K562 (cell line): Measurements from ENCODE around the gene PACRG. TPM values are rescaled to one million over a fixed set of nuclear protein-coding genes. Genes with fewer than 3 reads are reported as not detected.
A peak's percentile ranks its signal among the peaks of the same experiment; 100 is the strongest.

Experiments used
- ATAC-seq: fragments of 200-7000 bp; cut with Tn5 transposase; 3 replicates; pipeline ENCODE4 v1.9.1; 2020; ENCODE audit warnings: moderate library complexity
- BruUV-seq: library from RNA; stranded (reverse); fragments of 400-500 nt; replicated peaks from 2 replicates; lab custom pipeline; 2021; lab: Mats Ljungman, UMichigan
- CTCF ChIA-PET: fragments of 300-600 bp; formaldehyde crosslinking; extraction: SDS; loops from one replicate; lab custom pipeline; 2021; ENCODE audit warnings: low intra/inter-chr PET ratio; lab: Yijun Ruan, JAX
- POLR2A ChIA-PET: fragments of 300-600, 350-650 bp; sonication (Branson Sonifier 250); formaldehyde crosslinking; extraction: SDS; loops from one replicate; lab custom pipeline; 2021; ENCODE audit warnings: antibody characterized with exemption, inconsistent platforms; lab: Yijun Ruan, JAX
- DNase-seq, 4 experiments: peaks; one replicate each; pipeline versions ENCODE4 v3.0.0 to v3.0.0-alpha.2; 2011 to 2018; ENCODE audit warnings: low spot score in 3 of 4, mixed read lengths in 3 of 4; ENCODE audit errors: extremely low read depth in 1 of 4
- FAIRE-seq: peaks from 2 replicates; lab custom pipeline; 2011; peaks lifted over from hg19 to GRCh38; lab: Jason Lieb, UNC
- H2AFZ ChIP-seq: 2 replicates; pipeline ENCODE4 v1.6.0; 2011; ENCODE audit warnings: low read depth, low read length, control low read depth, inconsistent platforms
- H3K27ac ChIP-seq: fragments of 200-600 bp; 3 replicates; pipeline ENCODE4 v1.8.0; 2011; ENCODE audit warnings: low read depth, mild to moderate bottlenecking, control low read depth, inconsistent platforms, low read length, moderate library complexity, mixed read lengths; ENCODE audit errors: extremely low read depth
- H3K27me3 ChIP-seq, 2 experiments: fragments of 300-600 bp in 1 of 2; 2 replicates in 1 of 2; 3 replicates in 1 of 2; pipeline versions ENCODE4 v1.6.0 to v1.8.0; 2011; ENCODE audit warnings: inconsistent platforms in 2 of 2, low read length in 2 of 2, mild to moderate bottlenecking in 1 of 2, mixed read lengths in 1 of 2, moderate library complexity in 1 of 2; ENCODE audit not compliant: control insufficient read depth in 2 of 2, insufficient read depth in 2 of 2
- H3K36me3 ChIP-seq: fragments of 300-600 bp; 3 replicates; pipeline ENCODE4 v1.8.0; 2011; ENCODE audit warnings: mild to moderate bottlenecking, low read length, inconsistent platforms; ENCODE audit not compliant: control insufficient read depth, insufficient read depth
- H3K4me1 ChIP-seq, 2 experiments: fragments of 200-600 bp in 1 of 2; replicated peaks in 1 of 2; 2 replicates in 1 of 2; 3 replicates in 1 of 2; pipeline versions ENCODE4 v1.5.1 to v1.8.0; 2011; ENCODE audit warnings: inconsistent platforms in 2 of 2, low read length in 2 of 2, mild to moderate bottlenecking in 1 of 2, mixed read lengths in 1 of 2, moderate library complexity in 1 of 2; ENCODE audit not compliant: control insufficient read depth in 2 of 2, insufficient read depth in 2 of 2
- H3K4me2 ChIP-seq: 2 replicates; pipeline ENCODE4 v1.6.1; 2011; ENCODE audit warnings: low read length, control low read depth, inconsistent platforms, mixed read lengths; ENCODE audit not compliant: insufficient read depth
- H3K4me3 ChIP-seq: fragments of 200-600 bp; sonication (generic), shearing (Covaris generic); 2 replicates; pipeline ENCODE4 v1.5.1; 2016; ENCODE audit warnings: control low read depth, inconsistent platforms
- H3K79me2 ChIP-seq: fragments of 200-600 bp; 3 replicates; pipeline ENCODE4 v1.8.0; 2011; ENCODE audit warnings: low read length, inconsistent platforms; ENCODE audit not compliant: control insufficient read depth, insufficient read depth
- H3K9ac ChIP-seq, 2 experiments: 2 replicates each; pipeline versions ENCODE4 v1.6.0 to v1.6.1; 2011; ENCODE audit warnings: low read depth in 2 of 2, low read length in 2 of 2, control low read depth in 1 of 2, inconsistent platforms in 1 of 2, mild to moderate bottlenecking in 1 of 2, mixed read lengths in 1 of 2; ENCODE audit not compliant: insufficient read depth in 1 of 2
- H3K9me1 ChIP-seq: one replicate; pipeline ENCODE4 v1.6.0; 2011; ENCODE audit warnings: inconsistent platforms, mild to moderate bottlenecking, low read length, moderate library complexity; ENCODE audit not compliant: control insufficient read depth, insufficient read depth
- H3K9me3 ChIP-seq: replicated peaks from 2 replicates; pipeline ENCODE4 v1.5.1; 2011; ENCODE audit warnings: low read depth, low read length, inconsistent platforms; ENCODE audit not compliant: control insufficient read depth, insufficient read depth
- H4K20me1 ChIP-seq: replicated peaks from 2 replicates; pipeline ENCODE4 v1.6.1; 2011; ENCODE audit warnings: low read length, inconsistent platforms, mixed read lengths; ENCODE audit not compliant: control insufficient read depth, insufficient read depth
- FOXK1 ChIP-seq: sonication (generic); formaldehyde crosslinking; IDR thresholded peaks from 2 replicates; pipeline ENCODE4 v1.8.0; 2022; ENCODE audit warnings: missing genetic modification reagents, mild to moderate bottlenecking, borderline replicate concordance
- GTF2A2 ChIP-seq: IDR thresholded peaks from 2 replicates; pipeline ENCODE4 v1.6.1; 2016; ENCODE audit warnings: mild to moderate bottlenecking, missing genetic modification characterization, missing compliant biosample characterization
- HEY1 ChIP-seq: fragments of 250-450 bp; sonication (Bioruptor Pico); IDR thresholded peaks from 2 replicates; pipeline ENCODE4 v1.5.0; 2020; ENCODE audit warnings: mild to moderate bottlenecking, moderate library complexity, borderline replicate concordance
- ZFPM2 ChIP-seq: fragments of 250-450 bp; sonication (Bioruptor Pico); IDR thresholded peaks from 2 replicates; pipeline ENCODE4 v1.5.1; 2022; ENCODE audit warnings: mild to moderate bottlenecking
- WGBS: fragments of 100-300 bp; shearing (Covaris generic); methylation state at CpG from one replicate; pipeline ENCODE4 v1.1.6; 2016; ENCODE audit warnings: low coverage, mixed read lengths; ENCODE audit not compliant: insufficient coverage; ENCODE audit errors: missing lambda C conversion rate; 5-methylcytosine and 5-hydroxymethylcytosine counted together
- in situ Hi-C: fragments of 300-500 bp; cut with MboI; formaldehyde crosslinking; loops from 4 replicates; pipeline ENCODE4 v1.15.0; 2018; ENCODE audit warnings: inconsistent platforms, mixed read lengths
- intact Hi-C: fragments of 100-400 bp; cut with micrococcal nuclease; formaldehyde crosslinking; loops from 2 replicates; pipeline ENCODE4 v1.14.2; 2022
- polyA plus RNA-seq, 8 experiments: library from polyadenylated mRNA; depleted of rRNA in 4 of 8; stranded (reverse) in 5 of 8; unstranded in 3 of 8; fragments of >200 nt; fragmentation: Nextera tagmentation in 2 of 8; fragmentation: Illumina TruSeq in 1 of 8; extraction: Ambion mirVana in 2 of 8; extraction: Trizol in 1 of 8; gene quantifications; 2 replicates each; pipeline versions ENCODE4 v1.2.1 to v1.2.3, GENCODE V29; 2011 to 2014; ENCODE audit warnings: inconsistent platforms in 1 of 8, missing spikeins in 1 of 8
- total RNA-seq, 7 experiments: library from RNA; depleted of rRNA in 6 of 7; stranded (reverse); fragments of >200 nt in 6 of 7; fragmentation: Illumina TruSeq in 2 of 7; extraction: Trizol in 2 of 7; gene quantifications; 2 replicates each; pipeline versions ENCODE4 v1.2.1 to v1.2.3, GENCODE V29; 2011 to 2021; ENCODE audit warnings: low replicate concordance in 1 of 7

Gene PACRG
- total and polyA plus RNA-seq, 9 of the 15 experiments (the other 6 are each of a cell fraction or from before 2014, with no cell fraction given) = 0.04 TPM; not detected in 8

GRCh38 chr6:162728197-162728596 lies 423 bp downstream of the PACRG start:
- Histone ChIP-seq H4K20me1 (no peaks in the 10 kb centered on the region), H3K4me1 (peaks cover 0 to 13% of the 10 kb centered on the region in 2 experiments; a peak in 3 of 5 replicates), H3K36me3 (no peaks in the 10 kb centered on the region), H3K4me2 (no peak overlapping the region; the same call in 1 of the 2 replicates), H3K27ac (no peak overlapping the region), H3K27me3 (no peaks in the 10 kb centered on the region)
- ATAC-seq (no peak), FAIRE-seq (no peak)
- 40% methylated on average over 6 of the region's 7 CpGs for WGBS
- BruUV-seq = no TSS peak
- TF ChIP-seq FOXK1 = 0 out of 2 replicates have a peak, but pooled peaks have one; percentile 28
- no peak for TF ChIP-seq GTF2A2
- TF ChIP-seq, all 486 proteins: peak for 1
- Histone ChIP-seq H3K4me3 (no peak overlapping the region), H3K9me3 (no peaks in the 10 kb centered on the region), H2AFZ (peak overlapping the region; percentile 71), H3K9ac (no peak overlapping the region), H3K79me2 (no peaks in the 10 kb centered on the region), H3K9me1 (no peaks in the 10 kb centered on the region)
- intact Hi-C loops = no loop called here
- no peak for DNase-seq
- ChIA-PET POLR2A (interaction anchor here (0.6 kb wide), 2 partner anchors 9 to 1296 kb away, joined by 3 to 5 read pairs; no protein-coding TSS in a partner anchor), CTCF (no interaction called here)
- in situ Hi-C loops = no loop called here

- no peaks in the 10 kb centered on the region for H3K79me2 ChIP-seq
- in situ Hi-C loops (no loop called here), intact Hi-C loops (no loop called here)
- peak overlapping the region; percentile 71 for H2AFZ ChIP-seq
- H3K4me1 ChIP-seq = peaks cover 0 to 13% of the 10 kb centered on the region in 2 experiments; a peak in 3 of 5 replicates
- H3K36me3 ChIP-seq = no peaks in the 10 kb centered on the region
- FAIRE-seq (no peak), DNase-seq (no peak), ATAC-seq (no peak)
- BruUV-seq = no TSS peak
- TF ChIP-seq FOXK1 = no peak
- TF ChIP-seq HEY1 = no peak
- TF ChIP-seq ZFPM2 (CRISPR knock-in tag) = no peak
- H3K9me3 ChIP-seq = no peaks in the 10 kb centered on the region
- ChIA-PET POLR2A (interaction anchor here (0.6 kb wide), 1 partner anchor 1296 kb away, joined by 3 read pairs; no protein-coding TSS in a partner anchor), CTCF (no interaction called here)
- no peak overlapping the region for H3K4me2 ChIP-seq
- no peak overlapping the region for H3K27ac ChIP-seq
- no peaks in the 10 kb centered on the region for H3K9me1 ChIP-seq
- no peak overlapping the region for H3K4me3 ChIP-seq
- 0% methylated on average over 1 of the region's 1 CpG for WGBS
- no peaks in the 10 kb centered on the region for H4K20me1 ChIP-seq
- no peaks in the 10 kb centered on the region for H3K27me3 ChIP-seq
- no peak overlapping the region for H3K9ac ChIP-seq
Observed at GRCh38 chr6:162728706-162729105, 932 bp downstream of the PACRG start.
